Measurements from ENCODE around the gene MAPK10.

DNA sequence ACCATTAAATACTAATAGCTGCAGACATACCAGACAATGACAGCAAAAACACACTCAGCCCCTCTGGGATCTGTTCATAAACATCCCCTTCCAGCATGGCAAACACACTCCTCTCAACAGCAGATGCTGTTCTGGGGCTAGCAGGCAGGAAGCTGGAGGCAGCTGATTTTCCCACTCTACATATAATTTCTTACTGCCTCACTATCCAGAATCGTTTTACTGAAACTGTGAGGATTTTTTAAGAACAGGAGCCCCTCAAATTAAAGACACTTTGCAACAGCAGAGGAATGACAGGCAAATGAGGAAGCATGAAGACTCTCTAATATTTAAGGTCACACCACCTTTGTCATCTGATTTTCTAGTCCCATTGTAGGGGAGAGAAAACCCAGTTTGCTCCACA is 2.2 kb downstream of the MAPK10 start:
- TF ChIP-seq POLR2A (IDR thresholded peaks at IDR 0.05), result no peak
- TF ChIP-seq, protein P1, sequence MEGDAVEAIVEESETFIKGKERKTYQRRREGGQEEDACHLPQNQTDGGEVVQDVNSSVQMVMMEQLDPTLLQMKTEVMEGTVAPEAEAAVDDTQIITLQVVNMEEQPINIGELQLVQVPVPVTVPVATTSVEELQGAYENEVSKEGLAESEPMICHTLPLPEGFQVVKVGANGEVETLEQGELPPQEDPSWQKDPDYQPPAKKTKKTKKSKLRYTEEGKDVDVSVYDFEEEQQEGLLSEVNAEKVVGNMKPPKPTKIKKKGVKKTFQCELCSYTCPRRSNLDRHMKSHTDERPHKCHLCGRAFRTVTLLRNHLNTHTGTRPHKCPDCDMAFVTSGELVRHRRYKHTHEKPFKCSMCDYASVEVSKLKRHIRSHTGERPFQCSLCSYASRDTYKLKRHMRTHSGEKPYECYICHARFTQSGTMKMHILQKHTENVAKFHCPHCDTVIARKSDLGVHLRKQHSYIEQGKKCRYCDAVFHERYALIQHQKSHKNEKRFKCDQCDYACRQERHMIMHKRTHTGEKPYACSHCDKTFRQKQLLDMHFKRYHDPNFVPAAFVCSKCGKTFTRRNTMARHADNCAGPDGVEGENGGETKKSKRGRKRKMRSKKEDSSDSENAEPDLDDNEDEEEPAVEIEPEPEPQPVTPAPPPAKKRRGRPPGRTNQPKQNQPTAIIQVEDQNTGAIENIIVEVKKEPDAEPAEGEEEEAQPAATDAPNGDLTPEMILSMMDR (IDR thresholded peaks at IDR 0.05), result no peak
